ENCODE data around the gene SYNM. TPM values are rescaled to one million over a fixed set of nuclear protein-coding genes. Genes with fewer than 3 reads are reported as not detected.

SYNM gene, protein sequence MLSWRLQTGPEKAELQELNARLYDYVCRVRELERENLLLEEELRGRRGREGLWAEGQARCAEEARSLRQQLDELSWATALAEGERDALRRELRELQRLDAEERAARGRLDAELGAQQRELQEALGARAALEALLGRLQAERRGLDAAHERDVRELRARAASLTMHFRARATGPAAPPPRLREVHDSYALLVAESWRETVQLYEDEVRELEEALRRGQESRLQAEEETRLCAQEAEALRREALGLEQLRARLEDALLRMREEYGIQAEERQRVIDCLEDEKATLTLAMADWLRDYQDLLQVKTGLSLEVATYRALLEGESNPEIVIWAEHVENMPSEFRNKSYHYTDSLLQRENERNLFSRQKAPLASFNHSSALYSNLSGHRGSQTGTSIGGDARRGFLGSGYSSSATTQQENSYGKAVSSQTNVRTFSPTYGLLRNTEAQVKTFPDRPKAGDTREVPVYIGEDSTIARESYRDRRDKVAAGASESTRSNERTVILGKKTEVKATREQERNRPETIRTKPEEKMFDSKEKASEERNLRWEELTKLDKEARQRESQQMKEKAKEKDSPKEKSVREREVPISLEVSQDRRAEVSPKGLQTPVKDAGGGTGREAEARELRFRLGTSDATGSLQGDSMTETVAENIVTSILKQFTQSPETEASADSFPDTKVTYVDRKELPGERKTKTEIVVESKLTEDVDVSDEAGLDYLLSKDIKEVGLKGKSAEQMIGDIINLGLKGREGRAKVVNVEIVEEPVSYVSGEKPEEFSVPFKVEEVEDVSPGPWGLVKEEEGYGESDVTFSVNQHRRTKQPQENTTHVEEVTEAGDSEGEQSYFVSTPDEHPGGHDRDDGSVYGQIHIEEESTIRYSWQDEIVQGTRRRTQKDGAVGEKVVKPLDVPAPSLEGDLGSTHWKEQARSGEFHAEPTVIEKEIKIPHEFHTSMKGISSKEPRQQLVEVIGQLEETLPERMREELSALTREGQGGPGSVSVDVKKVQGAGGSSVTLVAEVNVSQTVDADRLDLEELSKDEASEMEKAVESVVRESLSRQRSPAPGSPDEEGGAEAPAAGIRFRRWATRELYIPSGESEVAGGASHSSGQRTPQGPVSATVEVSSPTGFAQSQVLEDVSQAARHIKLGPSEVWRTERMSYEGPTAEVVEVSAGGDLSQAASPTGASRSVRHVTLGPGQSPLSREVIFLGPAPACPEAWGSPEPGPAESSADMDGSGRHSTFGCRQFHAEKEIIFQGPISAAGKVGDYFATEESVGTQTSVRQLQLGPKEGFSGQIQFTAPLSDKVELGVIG (N-terminal part only)
- 1,000 to 10,000 TPM; 1,866 to 2,563 (median 2,454) TPM for total RNA-seq

DNA sequence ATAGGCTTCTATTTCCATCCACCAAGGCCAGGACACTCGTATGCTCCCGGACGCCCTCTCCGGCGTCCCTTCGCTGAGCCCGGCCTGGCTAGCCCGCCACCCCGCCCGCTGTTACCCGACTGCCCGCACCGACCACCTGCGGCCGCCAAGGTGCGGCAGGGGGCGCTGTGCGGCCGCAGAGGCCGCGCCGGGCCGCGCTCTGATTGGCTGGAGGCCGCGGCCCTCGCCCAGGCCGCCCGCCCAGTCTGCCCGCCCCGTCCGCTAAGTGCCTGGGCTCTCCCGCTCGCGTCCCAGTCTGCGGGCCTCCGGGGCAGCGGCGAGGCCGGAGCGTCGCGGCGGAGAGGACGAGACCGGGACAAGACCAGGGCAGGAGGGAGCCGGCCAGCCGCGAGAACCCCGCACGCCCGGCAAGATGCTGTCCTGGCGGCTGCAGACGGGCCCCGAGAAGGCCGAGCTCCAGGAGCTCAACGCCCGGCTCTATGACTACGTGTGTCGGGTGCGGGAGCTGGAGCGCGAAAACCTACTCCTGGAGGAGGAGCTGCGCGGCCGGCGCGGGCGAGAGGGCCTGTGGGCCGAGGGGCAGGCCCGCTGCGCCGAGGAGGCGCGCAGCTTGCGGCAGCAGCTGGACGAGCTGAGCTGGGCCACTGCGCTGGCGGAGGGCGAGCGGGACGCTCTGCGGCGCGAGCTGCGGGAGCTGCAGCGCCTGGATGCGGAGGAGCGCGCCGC is at the start of gene SYNM:
SYNM (plus strand) TSS at position 293 of the 726 bp plus-strand sequence; CDS start at position 413, 120 bp downstream.
- TF ChIP-seq EP300 (IDR thresholded peaks at IDR 0.05) (no peak), POLR2A (IDR thresholded peaks at IDR 0.05; ENCODE audit: low read depth) (peak; percentile 91), POLR2AphosphoS5 (IDR thresholded peaks at IDR 0.05) (peak; percentile 97 to 99)
- TF ChIP-seq, protein P1, sequence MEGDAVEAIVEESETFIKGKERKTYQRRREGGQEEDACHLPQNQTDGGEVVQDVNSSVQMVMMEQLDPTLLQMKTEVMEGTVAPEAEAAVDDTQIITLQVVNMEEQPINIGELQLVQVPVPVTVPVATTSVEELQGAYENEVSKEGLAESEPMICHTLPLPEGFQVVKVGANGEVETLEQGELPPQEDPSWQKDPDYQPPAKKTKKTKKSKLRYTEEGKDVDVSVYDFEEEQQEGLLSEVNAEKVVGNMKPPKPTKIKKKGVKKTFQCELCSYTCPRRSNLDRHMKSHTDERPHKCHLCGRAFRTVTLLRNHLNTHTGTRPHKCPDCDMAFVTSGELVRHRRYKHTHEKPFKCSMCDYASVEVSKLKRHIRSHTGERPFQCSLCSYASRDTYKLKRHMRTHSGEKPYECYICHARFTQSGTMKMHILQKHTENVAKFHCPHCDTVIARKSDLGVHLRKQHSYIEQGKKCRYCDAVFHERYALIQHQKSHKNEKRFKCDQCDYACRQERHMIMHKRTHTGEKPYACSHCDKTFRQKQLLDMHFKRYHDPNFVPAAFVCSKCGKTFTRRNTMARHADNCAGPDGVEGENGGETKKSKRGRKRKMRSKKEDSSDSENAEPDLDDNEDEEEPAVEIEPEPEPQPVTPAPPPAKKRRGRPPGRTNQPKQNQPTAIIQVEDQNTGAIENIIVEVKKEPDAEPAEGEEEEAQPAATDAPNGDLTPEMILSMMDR (IDR thresholded peaks at IDR 0.05): peak; percentile 90 to 97 (median 90)

DNA sequence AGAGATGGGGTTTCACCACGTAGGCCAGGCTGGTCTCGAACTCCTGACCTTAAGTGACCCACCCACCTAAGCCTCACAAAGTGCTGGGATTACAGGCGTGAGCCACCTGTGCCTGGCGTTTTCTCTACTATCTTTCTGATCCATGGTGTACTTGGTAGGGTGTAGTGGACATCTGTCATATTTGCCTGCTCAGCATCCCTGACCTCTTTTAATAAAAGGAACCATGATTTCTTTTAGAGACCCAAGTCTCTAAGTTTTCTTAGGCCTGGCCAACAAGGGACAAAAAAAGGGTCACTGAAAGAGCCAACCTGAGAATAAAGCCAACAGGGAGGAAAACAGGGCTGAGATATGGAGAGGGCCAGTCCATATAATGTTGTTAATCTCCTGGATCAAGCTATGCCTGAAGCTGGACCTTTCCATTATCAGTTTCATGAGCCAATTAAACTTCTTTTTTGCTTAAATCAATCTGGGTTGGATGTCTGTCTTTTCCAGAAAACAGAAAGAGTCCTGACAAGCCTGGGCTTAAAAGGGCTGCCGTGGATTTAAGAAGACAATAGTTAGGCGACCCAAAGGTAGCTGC is 49.2 kb upstream of the SYNM start:
- WGBS: 80% methylated on average over 6 of the region's 6 CpGs
- Histone ChIP-seq H3K27ac (replicated peaks in 1 of 4) (no peak overlapping the region), H3K4me3 (no peak overlapping the region), H3K4me1 (peaks cover 12 to 24% (median 21%) of the 10 kb centered on the region in 4 donors), H3K27me3 (no peaks in the 10 kb centered on the region), H3K36me3 (no peaks in the 10 kb centered on the region), H3K9me3 (no peaks in the 10 kb centered on the region)
- intact Hi-C loops (cut with DNase I): loop anchor here (5.0 to 10.0 kb wide), 5 partner anchors 38 to 408 kb away; partner anchors contain the start of gene IGF1R
- no peak for TF ChIP-seq POLR2A (IDR thresholded peaks at IDR 0.05; ENCODE audit: low read depth)
- TF ChIP-seq, protein P1 (IDR thresholded peaks at IDR 0.05): no peak
- TF ChIP-seq EP300 (IDR thresholded peaks at IDR 0.05): no peak
- TF ChIP-seq POLR2AphosphoS5 (IDR thresholded peaks at IDR 0.05): no peak
- DNase-seq (ENCODE audit: extremely low spot score): no peak

More for the DNA sequence above, at the start of gene SYNM:
- Histone ChIP-seq H3K27me3 (peaks cover 0 to 5% (median 0%) of the 10 kb centered on the region in 4 donors), H3K4me1 (peaks cover 10 to 58% (median 48%) of the 10 kb centered on the region in 4 donors), H3K27ac (replicated peaks in 1 of 4) (peak within 1 kb of the TSS; percentile 97 to 98 (median 98)), H3K4me3 (peak within 1 kb of the TSS; percentile 77 to 91 (median 88)), H3K36me3 (peaks cover 0 to 33% (median 8%) of the 10 kb centered on the region in 4 donors), H3K9me3 (no peaks in the 10 kb centered on the region)
- DNase-seq (ENCODE audit: extremely low spot score): no peak
- under 1% methylated on average over 20 of the region's 91 CpGs for WGBS
- intact Hi-C loops (cut with DNase I): loop anchor here (5.0 kb wide), 1 partner anchor 67 kb away; no protein-coding TSS in a partner anchor

DNA sequence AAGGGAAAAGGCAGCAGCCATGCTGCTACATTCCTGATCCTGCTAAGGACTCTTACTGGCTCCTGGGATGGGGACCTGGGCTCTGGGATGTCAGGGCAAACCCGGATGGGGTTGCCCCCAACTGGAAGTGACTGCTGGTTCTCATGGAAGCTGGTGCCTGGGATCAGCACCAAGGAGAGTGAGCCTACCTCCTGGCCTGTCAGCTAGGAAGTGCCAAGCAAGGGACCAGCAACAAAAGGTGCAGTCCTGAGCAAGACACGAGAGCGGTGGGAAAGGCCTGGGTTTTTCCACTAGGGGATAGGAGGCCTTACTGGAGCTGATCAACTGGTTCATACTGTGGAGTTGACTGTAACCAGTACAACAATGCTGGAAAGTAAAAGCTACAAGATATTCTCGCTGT is 47.9 kb upstream of the SYNM start:
- DNase-seq (ENCODE audit: extremely low spot score): no peak
- Histone ChIP-seq H3K27me3 (no peaks in the 10 kb centered on the region), H3K4me1 (peaks cover 12 to 24% (median 21%) of the 10 kb centered on the region in 4 donors), H3K27ac (replicated peaks in 1 of 4) (peak overlapping the region; percentile 93 to 97 (median 96)), H3K9me3 (no peaks in the 10 kb centered on the region), H3K4me3 (no peak overlapping the region), H3K36me3 (no peaks in the 10 kb centered on the region)
- intact Hi-C loops (cut with DNase I): loop anchor here (5.0 to 10.0 kb wide), 5 partner anchors 40 to 410 kb away; partner anchors contain the start of gene IGF1R
- TF ChIP-seq POLR2AphosphoS5 (IDR thresholded peaks at IDR 0.05) (no peak), EP300 (IDR thresholded peaks at IDR 0.05) (no peak), POLR2A (IDR thresholded peaks at IDR 0.05; ENCODE audit: low read depth) (no peak)
- TF ChIP-seq, protein P1 (IDR thresholded peaks at IDR 0.05): no peak
- WGBS: 88% methylated on average over 3 of the region's 4 CpGs
